ENCODE measurements around the gene CSMD2. TPM values are rescaled to one million over a fixed set of nuclear protein-coding genes. Genes with fewer than 3 reads are reported as not detected.

The CSMD2 gene
- total RNA-seq, 1 experiment from 2014 or later, result 0.22 TPM

DNA sequence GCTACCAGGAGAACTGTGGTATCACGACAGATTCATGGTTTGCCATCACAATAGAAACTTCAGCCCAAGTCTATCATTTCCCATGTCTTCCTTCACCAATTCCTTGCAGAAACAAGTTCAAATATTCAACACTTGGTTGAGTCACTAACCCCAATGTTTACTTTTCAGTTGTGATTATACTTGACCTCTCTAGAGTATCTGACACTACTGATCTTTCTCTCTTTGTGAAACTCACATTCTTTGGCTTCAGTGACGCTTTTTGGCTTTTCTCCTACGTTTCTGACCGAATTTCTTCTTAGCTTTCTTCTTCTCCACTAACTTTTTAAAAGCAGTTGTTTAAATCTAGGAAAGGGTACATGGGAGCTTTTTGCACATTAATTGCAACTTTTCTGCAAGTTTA, 350.0 kb downstream of the CSMD2 start (continued):
- TF ChIP-seq, protein P1, sequence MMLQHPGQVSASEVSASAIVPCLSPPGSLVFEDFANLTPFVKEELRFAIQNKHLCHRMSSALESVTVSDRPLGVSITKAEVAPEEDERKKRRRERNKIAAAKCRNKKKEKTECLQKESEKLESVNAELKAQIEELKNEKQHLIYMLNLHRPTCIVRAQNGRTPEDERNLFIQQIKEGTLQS (IDR thresholded peaks at IDR 0.05), result no peak
- TF ChIP-seq SIN3A (IDR thresholded peaks at IDR 0.05; ENCODE audit: low read depth), result no peak
- TF ChIP-seq POLR2A (IDR thresholded peaks at IDR 0.05; ENCODE audit: borderline replicate concordance, extremely low read depth, insufficient read depth, insufficient read length), result no peak
- no peak for TF ChIP-seq JUND (IDR thresholded peaks at IDR 0.05)

DNA sequence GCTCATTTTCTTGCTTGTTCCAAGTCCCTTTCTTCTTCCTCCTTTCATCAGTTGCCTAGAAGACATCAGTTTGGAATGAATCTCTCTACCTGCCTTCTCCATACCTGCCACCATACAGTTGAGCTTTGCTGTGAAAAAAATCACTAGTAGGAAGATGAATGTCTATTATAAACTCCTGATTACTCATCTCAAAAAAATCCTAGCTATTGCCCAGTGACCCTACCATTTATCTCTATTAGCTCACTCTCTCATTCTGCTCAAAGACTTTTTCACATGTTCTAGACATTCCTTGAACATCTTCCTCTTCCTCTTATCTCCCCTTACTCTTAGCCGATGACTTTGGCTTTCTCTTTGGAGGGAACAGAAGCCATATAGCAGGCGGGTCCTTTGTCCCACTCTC, 350.9 kb downstream of the CSMD2 start:
- Histone ChIP-seq H2AFZ (ENCODE audit: low read depth, low read length, poor library complexity, severe bottlenecking) (no peak overlapping the region), H4K20me1 (ENCODE audit: insufficient read depth) (no peaks in the 10 kb centered on the region), H3K27ac (ENCODE audit: low read depth, low read length) (no peak overlapping the region), H3K9me2 (ENCODE audit: insufficient read depth) (no peaks in the 10 kb centered on the region), H3K36me3 (ENCODE audit: control insufficient read depth in 1 of 2, insufficient read depth in 2 of 2, low read length in 2 of 2) (no peaks in the 10 kb centered on the region), H3K4me3 (replicated peaks in 1 of 2; ENCODE audit: low read depth in 1 of 2, low read length in 2 of 2) (no peak overlapping the region), H3K4me2 (ENCODE audit: low read length) (no peak overlapping the region), H3K9ac (ENCODE audit: low read length) (no peak overlapping the region), H3K4me1 (ENCODE audit: control insufficient read depth in 1 of 2, insufficient read depth in 2 of 2, low read length in 2 of 2) (no peaks in the 10 kb centered on the region), H3K79me2 (ENCODE audit: insufficient read depth, low read length) (no peaks in the 10 kb centered on the region), H3K27me3 (ENCODE audit: insufficient read depth, low read length) (peaks cover 48% of the 10 kb centered on the region), H3K9me3 (ENCODE audit: control insufficient read depth in 1 of 2, insufficient read depth in 1 of 2, low read depth in 1 of 2, low read length in 2 of 2) (no peaks in the 10 kb centered on the region)
- ChIA-PET RAD21 (ENCODE audit: low non-redundant PET in 1 of 2, low total read pairs in 2 of 2, uncharacterized antibody in 2 of 2, unreplicated experiment in 2 of 2) (no interaction called here), POLR2A (no interaction called here), CTCF (no interaction called here)
- no TSS peak for BruUV-seq (replicated peaks)
- intact Hi-C loops (cut with micrococcal nuclease), result no loop called here
- DNase-seq (ENCODE audit: low read depth, low spot score), result no peak
- no peak for TF ChIP-seq REST (IDR thresholded peaks at IDR 0.05; ENCODE audit: low read depth)
- no peak for ATAC-seq

DNA sequence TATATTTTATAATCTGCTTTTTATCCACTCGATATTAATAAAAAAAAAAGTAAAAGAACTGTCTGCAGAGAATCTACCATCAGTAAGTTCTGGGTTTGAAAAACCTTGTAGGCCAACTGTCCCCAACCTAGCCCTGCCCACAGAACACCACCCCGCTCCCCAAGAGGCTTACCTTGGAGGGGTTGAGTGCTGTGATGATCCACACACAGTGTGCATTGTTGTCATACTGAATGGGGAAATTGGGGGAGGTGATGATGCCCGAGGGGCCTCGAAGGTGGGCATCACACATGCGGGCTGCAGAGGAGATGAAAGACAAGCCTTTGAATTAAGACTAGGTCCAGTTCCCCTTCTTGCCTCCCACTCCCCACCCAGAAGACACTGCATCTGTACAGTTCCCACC, 354.5 kb downstream of the CSMD2 start:
- H3K9me3 ChIP-seq (ENCODE audit: control insufficient read depth in 1 of 2, insufficient read depth in 1 of 2, low read depth in 1 of 2, low read length in 2 of 2), result 0 out of 4 replicates have a peak, but pooled peaks cover 0 to 3% of the 10 kb centered on the region in 2 experiments
- intact Hi-C loops (cut with micrococcal nuclease), result no loop called here
- RAD21 ChIA-PET (ENCODE audit: low non-redundant PET in 1 of 2, low total read pairs in 2 of 2, uncharacterized antibody in 2 of 2, unreplicated experiment in 2 of 2), result no interaction called here
- no peak overlapping the region for H3K27ac ChIP-seq (ENCODE audit: low read depth, low read length)
- H3K4me2 ChIP-seq (ENCODE audit: low read length), result no peak overlapping the region
- no peaks in the 10 kb centered on the region for H4K20me1 ChIP-seq (ENCODE audit: insufficient read depth)
- H3K36me3 ChIP-seq (ENCODE audit: control insufficient read depth in 1 of 2, insufficient read depth in 2 of 2, low read length in 2 of 2), result no peaks in the 10 kb centered on the region
- H2AFZ ChIP-seq (ENCODE audit: low read depth, low read length, poor library complexity, severe bottlenecking), result no peak overlapping the region
- H3K4me3 ChIP-seq (replicated peaks in 1 of 2; ENCODE audit: low read depth in 1 of 2, low read length in 2 of 2), result no peak overlapping the region
- no TSS peak for BruUV-seq (replicated peaks)
- no peak overlapping the region for H3K9ac ChIP-seq (ENCODE audit: low read length)
- H3K9me2 ChIP-seq (ENCODE audit: insufficient read depth), result no peaks in the 10 kb centered on the region
- POLR2A ChIA-PET, result no interaction called here
- no peak for DNase-seq (ENCODE audit: low read depth, low spot score)
- H3K4me1 ChIP-seq (ENCODE audit: control insufficient read depth in 1 of 2, insufficient read depth in 2 of 2, low read length in 2 of 2), result no peaks in the 10 kb centered on the region
- no peaks in the 10 kb centered on the region for H3K79me2 ChIP-seq (ENCODE audit: insufficient read depth, low read length)
- peaks cover 30% of the 10 kb centered on the region for H3K27me3 ChIP-seq (ENCODE audit: insufficient read depth, low read length)
- CTCF ChIA-PET, result no interaction called here
- no peak for TF ChIP-seq REST (IDR thresholded peaks at IDR 0.05; ENCODE audit: low read depth)
- no peak for ATAC-seq
